ENCODE results near the gene NKD2.
"Not testable (repeated sequence)": the region's sequence is repeated elsewhere in the genome, so short reads cannot be mapped to it uniquely, and the experiment has no call there.

Gene NKD2

GRCh38 chr5:1008451-1009358 lies at the start of gene NKD2:
Gene NKD2 (plus strand): TSS chr5:1008802. CDS start chr5:1009058, 256 bp downstream.
- DNase-seq, result no peak

GRCh38 chr5:959581-960531 lies 48.7 kb upstream of the NKD2 start:
- DNase-seq, result no peak

- no peak for DNase-seq
Measured at GRCh38 chr5:960551-960950, 48.1 kb upstream of the NKD2 start.

- no peak for DNase-seq
Measured at GRCh38 chr5:961002-961710, 47.4 kb upstream of the NKD2 start.

- no peak for DNase-seq
Measured at GRCh38 chr5:961711-962240, 46.8 kb upstream of the NKD2 start.

- DNase-seq, result no peak
Measured at GRCh38 chr5:962386-962785, 46.2 kb upstream of the NKD2 start.

GRCh38 chr5:962801-963200 lies 45.8 kb upstream of the NKD2 start:
- no peak for DNase-seq

- DNase-seq, result no peak
Measured at GRCh38 chr5:963310-963672, 45.3 kb upstream of the NKD2 start.

GRCh38 chr5:963673-964531 lies 44.7 kb upstream of the NKD2 start:
- DNase-seq, result no peak

GRCh38 chr5:964821-965220 lies 43.8 kb upstream of the NKD2 start:
- DNase-seq, result no peak

GRCh38 chr5:965604-966344 lies 42.8 kb upstream of the NKD2 start:
- DNase-seq, result no peak

GRCh38 chr5:966345-966710 lies 42.3 kb upstream of the NKD2 start:
- DNase-seq, result no peak

GRCh38 chr5:966941-967340 lies 41.7 kb upstream of the NKD2 start:
- DNase-seq, result no peak

GRCh38 chr5:968881-969280 lies 39.7 kb upstream of the NKD2 start:
- no peak for DNase-seq

- no peak for DNase-seq
Measured at GRCh38 chr5:969408-969839, 39.2 kb upstream of the NKD2 start.

GRCh38 chr5:972575-972974 lies 36.0 kb upstream of the NKD2 start:
- DNase-seq, result not testable (repeated sequence)

- DNase-seq, result no peak
Measured at GRCh38 chr5:976849-977751, 31.5 kb upstream of the NKD2 start.

GRCh38 chr5:978054-978453 lies 30.5 kb upstream of the NKD2 start:
- DNase-seq, result no peak

- no peak for DNase-seq
Measured at GRCh38 chr5:978693-979092, 29.9 kb upstream of the NKD2 start.

Measured in NK-92 treated with Interleukin-12 subunit alpha and Interleukin-12 subunit beta, amount 100 ng/mL, for 24 hours (cell line).